WTC11 (cell line): ENCODE results near the gene ST13. TPM values are rescaled to one million over a fixed set of nuclear protein-coding genes. Genes with fewer than 3 reads are reported as not detected.

Experiments used
- ATAC-seq: fragments of 200-7000 bp; cut with Tn5 transposase; 2 replicates; pipeline ENCODE4 v1.10.0; 2021; ENCODE audit warnings: mild to moderate bottlenecking, moderate library complexity
- CTCF ChIA-PET: fragments of 300-600 bp; sonication (Branson Sonifier 250); formaldehyde crosslinking; loops from one replicate; lab custom pipeline; 2021; ENCODE audit warnings: antibody characterized with exemption; lab: Charles Lee
- POLR2A ChIA-PET: fragments of 350-600 bp; sonication (Branson Sonifier 250); formaldehyde crosslinking; loops from one replicate; lab custom pipeline; 2021; ENCODE audit warnings: antibody characterized with exemption; lab: Charles Lee
- DNase-seq: peaks from one replicate; pipeline ENCODE4 v3.0.0; 2021; ENCODE audit warnings: low spot score
- H3K27ac Mint-ChIP-seq: 2 replicates; pipeline ENCODE4 v1.8.0; 2021; ENCODE audit warnings: mixed read lengths
- H3K27me3 Mint-ChIP-seq: 2 replicates; pipeline ENCODE4 v1.8.0; 2021; ENCODE audit warnings: low read depth, mild to moderate bottlenecking, moderate library complexity, mixed read lengths
- H3K36me3 Mint-ChIP-seq: 2 replicates; pipeline ENCODE4 v1.8.0; 2021; ENCODE audit warnings: mixed read lengths
- H3K4me1 Mint-ChIP-seq: 2 replicates; pipeline ENCODE4 v1.8.0; 2022; ENCODE audit warnings: mixed read lengths
- H3K4me3 Mint-ChIP-seq: 2 replicates; pipeline ENCODE4 v1.8.0; 2021; ENCODE audit warnings: mild to moderate bottlenecking, moderate library complexity, mixed read lengths
- H3K9me3 Mint-ChIP-seq: 2 replicates; pipeline ENCODE4 v1.8.0; 2021; ENCODE audit warnings: mixed read lengths
- ETV6 ChIP-seq: sonication (generic); formaldehyde crosslinking; IDR thresholded peaks from 2 replicates; pipeline ENCODE4 v1.8.1; 2022; ENCODE audit warnings: mild to moderate bottlenecking, missing genetic modification reagents
- IRF2 ChIP-seq: sonication (generic); formaldehyde crosslinking; IDR thresholded peaks from 2 replicates; pipeline ENCODE4 v1.8.0; 2022; ENCODE audit warnings: low read depth, missing genetic modification reagents, borderline replicate concordance
- JAZF1 ChIP-seq: fragments of 250-450 bp; sonication (Bioruptor Pico); IDR thresholded peaks from 2 replicates; pipeline ENCODE4 v1.9.0; 2021; ENCODE audit warnings: moderate library complexity, mild to moderate bottlenecking, inconsistent platforms
- NR3C1 ChIP-seq: sonication (generic); formaldehyde crosslinking; conservative IDR thresholded peaks from 2 replicates; pipeline ENCODE4 v1.8.1; 2023; ENCODE audit warnings: low read depth, mild to moderate bottlenecking, missing genetic modification reagents
- OVOL2 ChIP-seq: fragments of 250-450 bp; sonication (Bioruptor Pico); IDR thresholded peaks from 2 replicates; pipeline ENCODE4 v1.9.0; 2021; ENCODE audit warnings: mild to moderate bottlenecking, borderline replicate concordance
- ZNF121 ChIP-seq: sonication (generic); formaldehyde crosslinking; IDR thresholded peaks from 2 replicates; pipeline ENCODE4 v1.8.0; 2023; ENCODE audit warnings: missing genetic modification reagents
- ZNF232 ChIP-seq: sonication (generic); formaldehyde crosslinking; IDR thresholded peaks from 2 replicates; pipeline ENCODE4 v1.8.0; 2022; ENCODE audit warnings: mild to moderate bottlenecking, missing genetic modification reagents
- ZNF263 ChIP-seq: sonication (generic); formaldehyde crosslinking; IDR thresholded peaks from 2 replicates; pipeline ENCODE4 v1.8.1; 2022; ENCODE audit warnings: low read depth, mild to moderate bottlenecking, moderate library complexity, missing genetic modification reagents
- ZNF396 ChIP-seq: fragments of 250-450 bp; sonication (Bioruptor Pico); IDR thresholded peaks from 2 replicates; pipeline ENCODE4 v1.8.0; 2021; ENCODE audit warnings: mild to moderate bottlenecking, moderate library complexity, borderline replicate concordance
- ZNF423 ChIP-seq: fragments of 250-450 bp; sonication (Bioruptor Pico); IDR thresholded peaks from 2 replicates; pipeline ENCODE4 v2.1.2; 2022; ENCODE audit warnings: mild to moderate bottlenecking, moderate library complexity
- total RNA-seq: library from RNA; stranded (reverse); gene quantifications from 3 replicates; pipeline ENCODE4 v1.2.3, GENCODE V29; 2021
- TF ChIP-seq, protein P1 (sequence below): sonication (generic); formaldehyde crosslinking; IDR thresholded peaks from 2 replicates; pipeline ENCODE4 v1.8.1; 2022; ENCODE audit warnings: mild to moderate bottlenecking, missing genetic modification reagents, moderate library complexity, borderline replicate concordance
- TF ChIP-seq, protein P2 (sequence below): sonication (generic); formaldehyde crosslinking; IDR thresholded peaks from 2 replicates; pipeline ENCODE4 v1.8.1; 2022; ENCODE audit warnings: low read depth, missing genetic modification reagents, borderline replicate concordance
- TF ChIP-seq, protein P3 (sequence below): sonication (generic); formaldehyde crosslinking; IDR thresholded peaks from 2 replicates; pipeline ENCODE4 v1.8.1; 2023; ENCODE audit warnings: mild to moderate bottlenecking, missing genetic modification reagents
- TF ChIP-seq, protein P4 (sequence below): sonication (generic); formaldehyde crosslinking; IDR thresholded peaks from 2 replicates; pipeline ENCODE4 v1.8.0; 2022; ENCODE audit warnings: missing genetic modification reagents
- TF ChIP-seq, protein P5 (sequence below): sonication (generic); formaldehyde crosslinking; conservative IDR thresholded peaks from 2 replicates; pipeline ENCODE4 v1.8.1; 2023; ENCODE audit warnings: mild to moderate bottlenecking, low read depth, missing genetic modification reagents, moderate library complexity

The ST13 gene
- total RNA-seq, 1 experiment from 2014 or later = 289 TPM

DNA sequence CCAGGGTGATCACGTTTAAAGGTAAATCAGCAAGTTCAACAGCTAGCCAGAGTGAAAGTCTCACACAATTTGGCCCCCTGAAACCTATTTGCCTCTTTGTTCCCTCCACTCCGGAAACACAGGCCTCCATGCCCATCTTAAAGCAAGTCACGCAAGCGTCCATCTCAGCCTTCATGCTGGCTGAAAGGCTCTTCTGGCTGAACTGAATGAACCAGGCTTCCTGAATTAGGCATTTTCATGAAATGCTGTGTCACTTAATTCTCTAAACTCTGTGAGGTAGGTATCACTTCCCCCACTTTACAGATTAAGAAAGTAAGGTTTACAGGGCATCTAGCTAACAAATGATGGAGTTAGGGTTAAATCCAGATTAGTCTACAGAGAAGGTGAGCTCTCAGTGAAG, 38.7 kb downstream of the ST13 start:
- CTCF ChIA-PET = interaction anchor here (0.6 to 0.8 kb wide), 2 partner anchors 57 to 128 kb away, joined by 3 to 9 read pairs; no protein-coding TSS in a partner anchor
- Mint-ChIP-seq H3K4me1 (peaks cover 24% of the 10 kb centered on the region), H3K27ac (peak overlapping the region; percentile 19; the same call in 1 of the 2 replicates), H3K9me3 (no peaks in the 10 kb centered on the region), H3K27me3 (no peaks in the 10 kb centered on the region)
- DNase-seq = no peak
- POLR2A ChIA-PET = no interaction called here
- TF ChIP-seq, protein P1, sequence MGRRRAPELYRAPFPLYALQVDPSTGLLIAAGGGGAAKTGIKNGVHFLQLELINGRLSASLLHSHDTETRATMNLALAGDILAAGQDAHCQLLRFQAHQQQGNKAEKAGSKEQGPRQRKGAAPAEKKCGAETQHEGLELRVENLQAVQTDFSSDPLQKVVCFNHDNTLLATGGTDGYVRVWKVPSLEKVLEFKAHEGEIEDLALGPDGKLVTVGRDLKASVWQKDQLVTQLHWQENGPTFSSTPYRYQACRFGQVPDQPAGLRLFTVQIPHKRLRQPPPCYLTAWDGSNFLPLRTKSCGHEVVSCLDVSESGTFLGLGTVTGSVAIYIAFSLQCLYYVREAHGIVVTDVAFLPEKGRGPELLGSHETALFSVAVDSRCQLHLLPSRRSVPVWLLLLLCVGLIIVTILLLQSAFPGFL (CRISPR knock-in tag) = no peak
- TF ChIP-seq, protein P2, sequence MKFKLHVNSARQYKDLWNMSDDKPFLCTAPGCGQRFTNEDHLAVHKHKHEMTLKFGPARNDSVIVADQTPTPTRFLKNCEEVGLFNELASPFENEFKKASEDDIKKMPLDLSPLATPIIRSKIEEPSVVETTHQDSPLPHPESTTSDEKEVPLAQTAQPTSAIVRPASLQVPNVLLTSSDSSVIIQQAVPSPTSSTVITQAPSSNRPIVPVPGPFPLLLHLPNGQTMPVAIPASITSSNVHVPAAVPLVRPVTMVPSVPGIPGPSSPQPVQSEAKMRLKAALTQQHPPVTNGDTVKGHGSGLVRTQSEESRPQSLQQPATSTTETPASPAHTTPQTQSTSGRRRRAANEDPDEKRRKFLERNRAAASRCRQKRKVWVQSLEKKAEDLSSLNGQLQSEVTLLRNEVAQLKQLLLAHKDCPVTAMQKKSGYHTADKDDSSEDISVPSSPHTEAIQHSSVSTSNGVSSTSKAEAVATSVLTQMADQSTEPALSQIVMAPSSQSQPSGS (CRISPR knock-in tag) = no peak
- TF ChIP-seq, protein P3, sequence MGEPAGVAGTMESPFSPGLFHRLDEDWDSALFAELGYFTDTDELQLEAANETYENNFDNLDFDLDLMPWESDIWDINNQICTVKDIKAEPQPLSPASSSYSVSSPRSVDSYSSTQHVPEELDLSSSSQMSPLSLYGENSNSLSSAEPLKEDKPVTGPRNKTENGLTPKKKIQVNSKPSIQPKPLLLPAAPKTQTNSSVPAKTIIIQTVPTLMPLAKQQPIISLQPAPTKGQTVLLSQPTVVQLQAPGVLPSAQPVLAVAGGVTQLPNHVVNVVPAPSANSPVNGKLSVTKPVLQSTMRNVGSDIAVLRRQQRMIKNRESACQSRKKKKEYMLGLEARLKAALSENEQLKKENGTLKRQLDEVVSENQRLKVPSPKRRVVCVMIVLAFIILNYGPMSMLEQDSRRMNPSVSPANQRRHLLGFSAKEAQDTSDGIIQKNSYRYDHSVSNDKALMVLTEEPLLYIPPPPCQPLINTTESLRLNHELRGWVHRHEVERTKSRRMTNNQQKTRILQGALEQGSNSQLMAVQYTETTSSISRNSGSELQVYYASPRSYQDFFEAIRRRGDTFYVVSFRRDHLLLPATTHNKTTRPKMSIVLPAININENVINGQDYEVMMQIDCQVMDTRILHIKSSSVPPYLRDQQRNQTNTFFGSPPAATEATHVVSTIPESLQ = no peak
- no peak for TF ChIP-seq ZNF396
- no peak for TF ChIP-seq JAZF1
- TF ChIP-seq ZNF423 (CRISPR knock-in tag) = no peak
- TF ChIP-seq IRF2 (CRISPR knock-in tag) = no peak
- TF ChIP-seq, all 79 proteins: peak for 0
- H3K4me3 Mint-ChIP-seq = peak overlapping the region; percentile 92
- ATAC-seq = no peak
- peaks cover 8% of the 10 kb centered on the region for H3K36me3 Mint-ChIP-seq

DNA sequence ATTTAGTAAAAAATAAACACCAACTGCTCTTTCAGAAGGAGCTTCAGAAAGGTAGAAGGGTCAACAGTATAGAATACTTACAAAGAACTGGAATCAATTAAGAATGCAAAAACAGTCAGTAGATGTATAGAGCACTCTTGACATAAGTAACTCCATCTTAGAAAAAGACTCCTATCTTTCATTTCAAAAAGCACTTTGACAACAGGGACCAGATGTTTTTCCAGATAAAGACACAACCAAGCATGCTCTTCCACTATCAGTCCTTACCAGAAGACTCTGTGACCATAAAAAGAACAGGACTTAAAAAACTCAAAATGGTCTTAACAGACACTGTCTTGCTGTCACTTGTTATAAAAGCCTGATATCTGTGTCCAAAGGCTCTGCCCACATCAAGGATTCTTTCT, 42.5 kb downstream of the ST13 start:
- POLR2A ChIA-PET = no interaction called here
- Mint-ChIP-seq H3K27me3 (no peaks in the 10 kb centered on the region), H3K9me3 (no peaks in the 10 kb centered on the region), H3K27ac (peak overlapping the region; percentile 47), H3K4me1 (peaks cover 16% of the 10 kb centered on the region), H3K36me3 (peaks cover 7% of the 10 kb centered on the region; the same call in 1 of the 2 replicates), H3K4me3 (no peak overlapping the region)
- ATAC-seq (no peak), DNase-seq (no peak)
- TF ChIP-seq, protein P4, sequence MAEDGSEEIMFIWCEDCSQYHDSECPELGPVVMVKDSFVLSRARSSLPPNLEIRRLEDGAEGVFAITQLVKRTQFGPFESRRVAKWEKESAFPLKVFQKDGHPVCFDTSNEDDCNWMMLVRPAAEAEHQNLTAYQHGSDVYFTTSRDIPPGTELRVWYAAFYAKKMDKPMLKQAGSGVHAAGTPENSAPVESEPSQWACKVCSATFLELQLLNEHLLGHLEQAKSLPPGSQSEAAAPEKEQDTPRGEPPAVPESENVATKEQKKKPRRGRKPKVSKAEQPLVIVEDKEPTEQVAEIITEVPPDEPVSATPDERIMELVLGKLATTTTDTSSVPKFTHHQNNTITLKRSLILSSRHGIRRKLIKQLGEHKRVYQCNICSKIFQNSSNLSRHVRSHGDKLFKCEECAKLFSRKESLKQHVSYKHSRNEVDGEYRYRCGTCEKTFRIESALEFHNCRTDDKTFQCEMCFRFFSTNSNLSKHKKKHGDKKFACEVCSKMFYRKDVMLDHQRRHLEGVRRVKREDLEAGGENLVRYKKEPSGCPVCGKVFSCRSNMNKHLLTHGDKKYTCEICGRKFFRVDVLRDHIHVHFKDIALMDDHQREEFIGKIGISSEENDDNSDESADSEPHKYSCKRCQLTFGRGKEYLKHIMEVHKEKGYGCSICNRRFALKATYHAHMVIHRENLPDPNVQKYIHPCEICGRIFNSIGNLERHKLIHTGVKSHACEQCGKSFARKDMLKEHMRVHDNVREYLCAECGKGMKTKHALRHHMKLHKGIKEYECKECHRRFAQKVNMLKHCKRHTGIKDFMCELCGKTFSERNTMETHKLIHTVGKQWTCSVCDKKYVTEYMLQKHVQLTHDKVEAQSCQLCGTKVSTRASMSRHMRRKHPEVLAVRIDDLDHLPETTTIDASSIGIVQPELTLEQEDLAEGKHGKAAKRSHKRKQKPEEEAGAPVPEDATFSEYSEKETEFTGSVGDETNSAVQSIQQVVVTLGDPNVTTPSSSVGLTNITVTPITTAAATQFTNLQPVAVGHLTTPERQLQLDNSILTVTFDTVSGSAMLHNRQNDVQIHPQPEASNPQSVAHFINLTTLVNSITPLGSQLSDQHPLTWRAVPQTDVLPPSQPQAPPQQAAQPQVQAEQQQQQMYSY (CRISPR knock-in tag) = no peak
- TF ChIP-seq NR3C1 (no peak), ZNF232 (CRISPR knock-in tag) (no peak)
- CTCF ChIA-PET = no interaction called here

DNA sequence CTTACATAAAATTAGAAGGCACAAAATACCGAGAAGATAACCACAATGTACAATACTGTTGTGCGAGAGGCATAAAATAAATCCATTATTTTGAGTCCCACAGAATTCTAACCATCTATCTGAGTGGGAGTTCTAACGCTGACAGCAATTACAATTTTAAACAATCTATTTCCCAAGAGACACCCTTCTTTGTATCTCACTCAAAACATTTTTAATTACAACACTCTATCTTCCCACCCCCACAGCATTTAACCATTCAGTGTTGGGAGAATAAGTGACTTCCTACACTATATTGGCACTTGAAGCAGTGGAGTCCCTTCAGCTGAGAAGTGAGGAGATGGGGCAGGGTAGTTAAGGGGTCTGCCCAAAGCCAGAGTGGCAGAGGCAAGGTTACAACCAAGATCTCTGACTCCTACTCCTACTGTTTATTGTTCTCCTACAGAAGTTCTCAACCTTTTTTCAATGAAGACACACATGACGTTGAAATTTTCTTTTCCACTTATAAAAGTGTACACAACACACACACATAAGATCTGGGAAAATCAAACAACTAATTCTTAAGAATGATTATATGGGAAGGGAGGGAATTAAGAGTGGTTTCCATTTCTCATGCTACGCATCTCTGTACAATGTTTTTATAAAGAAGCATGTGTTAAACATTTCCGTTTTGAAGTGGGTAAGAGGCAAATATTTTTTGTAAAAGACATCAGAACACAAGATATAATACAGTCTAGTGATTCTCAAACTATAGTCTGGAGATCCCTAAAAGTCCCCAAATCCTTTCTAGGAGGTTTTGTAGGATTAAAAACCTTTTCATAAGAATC, 48.2 kb downstream of the ST13 start:
- no peaks in the 10 kb centered on the region for H3K36me3 Mint-ChIP-seq
- no peak overlapping the region for H3K27ac Mint-ChIP-seq
- 0 out of 2 replicates have a peak, but pooled peaks cover 4% of the 10 kb centered on the region for H3K4me1 Mint-ChIP-seq
- POLR2A ChIA-PET = interaction anchor here (0.5 kb wide), 1 partner anchor 10 kb away, joined by 3 read pairs; no protein-coding TSS in a partner anchor
- H3K4me3 Mint-ChIP-seq = no peak overlapping the region
- TF ChIP-seq ZNF263 (no peak), ZNF121 (CRISPR knock-in tag) (no peak), ETV6 (CRISPR knock-in tag) (no peak), OVOL2 (CRISPR knock-in tag) (no peak)
- TF ChIP-seq, protein P5, sequence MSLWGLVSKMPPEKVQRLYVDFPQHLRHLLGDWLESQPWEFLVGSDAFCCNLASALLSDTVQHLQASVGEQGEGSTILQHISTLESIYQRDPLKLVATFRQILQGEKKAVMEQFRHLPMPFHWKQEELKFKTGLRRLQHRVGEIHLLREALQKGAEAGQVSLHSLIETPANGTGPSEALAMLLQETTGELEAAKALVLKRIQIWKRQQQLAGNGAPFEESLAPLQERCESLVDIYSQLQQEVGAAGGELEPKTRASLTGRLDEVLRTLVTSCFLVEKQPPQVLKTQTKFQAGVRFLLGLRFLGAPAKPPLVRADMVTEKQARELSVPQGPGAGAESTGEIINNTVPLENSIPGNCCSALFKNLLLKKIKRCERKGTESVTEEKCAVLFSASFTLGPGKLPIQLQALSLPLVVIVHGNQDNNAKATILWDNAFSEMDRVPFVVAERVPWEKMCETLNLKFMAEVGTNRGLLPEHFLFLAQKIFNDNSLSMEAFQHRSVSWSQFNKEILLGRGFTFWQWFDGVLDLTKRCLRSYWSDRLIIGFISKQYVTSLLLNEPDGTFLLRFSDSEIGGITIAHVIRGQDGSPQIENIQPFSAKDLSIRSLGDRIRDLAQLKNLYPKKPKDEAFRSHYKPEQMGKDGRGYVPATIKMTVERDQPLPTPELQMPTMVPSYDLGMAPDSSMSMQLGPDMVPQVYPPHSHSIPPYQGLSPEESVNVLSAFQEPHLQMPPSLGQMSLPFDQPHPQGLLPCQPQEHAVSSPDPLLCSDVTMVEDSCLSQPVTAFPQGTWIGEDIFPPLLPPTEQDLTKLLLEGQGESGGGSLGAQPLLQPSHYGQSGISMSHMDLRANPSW (CRISPR knock-in tag) = no peak
- TF ChIP-seq, all 79 proteins: peak for 0
- no peaks in the 10 kb centered on the region for H3K9me3 Mint-ChIP-seq
- DNase-seq (no peak), ATAC-seq (no peak)
- CTCF ChIA-PET = interaction anchor here (0.9 kb wide), 1 partner anchor 125 kb away, joined by 3 read pairs; no protein-coding TSS in a partner anchor
- no peaks in the 10 kb centered on the region for H3K27me3 Mint-ChIP-seq
